K562 (cell line): Measurements from ENCODE around the gene PDCD1. TPM values are rescaled to one million over a fixed set of nuclear protein-coding genes. Genes with fewer than 3 reads are reported as not detected.

ENCODE experiments used
- ATAC-seq: fragments of 200-7000 bp; cut with Tn5 transposase; 3 replicates; pipeline ENCODE4 v1.9.1; 2020; ENCODE audit warnings: moderate library complexity
- BruUV-seq: library from RNA; stranded (reverse); fragments of 400-500 nt; replicated peaks from 2 replicates; lab custom pipeline; 2021; lab: Mats Ljungman, UMichigan
- CTCF ChIA-PET: fragments of 300-600 bp; formaldehyde crosslinking; extraction: SDS; loops from one replicate; lab custom pipeline; 2021; ENCODE audit warnings: low intra/inter-chr PET ratio; lab: Yijun Ruan, JAX
- POLR2A ChIA-PET: fragments of 300-600, 350-650 bp; sonication (Branson Sonifier 250); formaldehyde crosslinking; extraction: SDS; loops from one replicate; lab custom pipeline; 2021; ENCODE audit warnings: antibody characterized with exemption, inconsistent platforms; lab: Yijun Ruan, JAX
- DNase-seq, 4 experiments: peaks; one replicate each; pipeline versions ENCODE4 v3.0.0 to v3.0.0-alpha.2; 2011 to 2018; ENCODE audit warnings: low spot score in 3 of 4, mixed read lengths in 3 of 4; ENCODE audit errors: extremely low read depth in 1 of 4
- FAIRE-seq: peaks from 2 replicates; lab custom pipeline; 2011; peaks lifted over from hg19 to GRCh38; lab: Jason Lieb, UNC
- H2AFZ ChIP-seq: 2 replicates; pipeline ENCODE4 v1.6.0; 2011; ENCODE audit warnings: low read depth, low read length, control low read depth, inconsistent platforms
- H3K27ac ChIP-seq: fragments of 200-600 bp; 3 replicates; pipeline ENCODE4 v1.8.0; 2011; ENCODE audit warnings: low read depth, mild to moderate bottlenecking, control low read depth, inconsistent platforms, low read length, moderate library complexity, mixed read lengths; ENCODE audit errors: extremely low read depth
- H3K27me3 ChIP-seq, 2 experiments: fragments of 300-600 bp in 1 of 2; 2 replicates in 1 of 2; 3 replicates in 1 of 2; pipeline versions ENCODE4 v1.6.0 to v1.8.0; 2011; ENCODE audit warnings: inconsistent platforms in 2 of 2, low read length in 2 of 2, mild to moderate bottlenecking in 1 of 2, mixed read lengths in 1 of 2, moderate library complexity in 1 of 2; ENCODE audit not compliant: control insufficient read depth in 2 of 2, insufficient read depth in 2 of 2
- H3K36me3 ChIP-seq: fragments of 300-600 bp; 3 replicates; pipeline ENCODE4 v1.8.0; 2011; ENCODE audit warnings: mild to moderate bottlenecking, low read length, inconsistent platforms; ENCODE audit not compliant: control insufficient read depth, insufficient read depth
- H3K4me1 ChIP-seq, 2 experiments: fragments of 200-600 bp in 1 of 2; replicated peaks in 1 of 2; 2 replicates in 1 of 2; 3 replicates in 1 of 2; pipeline versions ENCODE4 v1.5.1 to v1.8.0; 2011; ENCODE audit warnings: inconsistent platforms in 2 of 2, low read length in 2 of 2, mild to moderate bottlenecking in 1 of 2, mixed read lengths in 1 of 2, moderate library complexity in 1 of 2; ENCODE audit not compliant: control insufficient read depth in 2 of 2, insufficient read depth in 2 of 2
- H3K4me2 ChIP-seq: 2 replicates; pipeline ENCODE4 v1.6.1; 2011; ENCODE audit warnings: low read length, control low read depth, inconsistent platforms, mixed read lengths; ENCODE audit not compliant: insufficient read depth
- H3K4me3 ChIP-seq: fragments of 200-600 bp; sonication (generic), shearing (Covaris generic); 2 replicates; pipeline ENCODE4 v1.5.1; 2016; ENCODE audit warnings: control low read depth, inconsistent platforms
- H3K79me2 ChIP-seq: fragments of 200-600 bp; 3 replicates; pipeline ENCODE4 v1.8.0; 2011; ENCODE audit warnings: low read length, inconsistent platforms; ENCODE audit not compliant: control insufficient read depth, insufficient read depth
- H3K9ac ChIP-seq, 2 experiments: 2 replicates each; pipeline versions ENCODE4 v1.6.0 to v1.6.1; 2011; ENCODE audit warnings: low read depth in 2 of 2, low read length in 2 of 2, control low read depth in 1 of 2, inconsistent platforms in 1 of 2, mild to moderate bottlenecking in 1 of 2, mixed read lengths in 1 of 2; ENCODE audit not compliant: insufficient read depth in 1 of 2
- H3K9me1 ChIP-seq: one replicate; pipeline ENCODE4 v1.6.0; 2011; ENCODE audit warnings: inconsistent platforms, mild to moderate bottlenecking, low read length, moderate library complexity; ENCODE audit not compliant: control insufficient read depth, insufficient read depth
- H3K9me3 ChIP-seq: replicated peaks from 2 replicates; pipeline ENCODE4 v1.5.1; 2011; ENCODE audit warnings: low read depth, low read length, inconsistent platforms; ENCODE audit not compliant: control insufficient read depth, insufficient read depth
- H4K20me1 ChIP-seq: replicated peaks from 2 replicates; pipeline ENCODE4 v1.6.1; 2011; ENCODE audit warnings: low read length, inconsistent platforms, mixed read lengths; ENCODE audit not compliant: control insufficient read depth, insufficient read depth
- CBFB ChIP-seq: sonication (generic); formaldehyde crosslinking; IDR thresholded peaks from 2 replicates; pipeline ENCODE4 v1.4.0; 2020; ENCODE audit warnings: mild to moderate bottlenecking, missing genetic modification reagents
- FOXA3 ChIP-seq, 2 experiments: fragments of 450-650 bp in 1 of 2; sonication (generic) in 1 of 2; formaldehyde crosslinking; IDR thresholded peaks in 1 of 2; conservative IDR thresholded peaks in 1 of 2; 2 replicates each; pipeline versions ENCODE4 v1.4.0 to v1.8.0; 2020 to 2022; ENCODE audit warnings: mild to moderate bottlenecking in 2 of 2, missing genetic modification reagents in 1 of 2
- FOXP1 ChIP-seq: sonication (generic); formaldehyde crosslinking; IDR thresholded peaks from 2 replicates; pipeline ENCODE4 v1.8.0; 2022; ENCODE audit warnings: mild to moderate bottlenecking, missing genetic modification reagents
- MEIS2 ChIP-seq: fragments of 450-650 bp; IDR thresholded peaks from 2 replicates; pipeline ENCODE4 v1.6.1; 2014; ENCODE audit warnings: mild to moderate bottlenecking; ENCODE audit not compliant: partially characterized antibody
- NBN ChIP-seq: fragments of 450-650 bp; IDR thresholded peaks from 2 replicates; pipeline ENCODE4 v1.6.1; 2016; ENCODE audit warnings: low read depth, mild to moderate bottlenecking
- WGBS: fragments of 100-300 bp; shearing (Covaris generic); methylation state at CpG from one replicate; pipeline ENCODE4 v1.1.6; 2016; ENCODE audit warnings: low coverage, mixed read lengths; ENCODE audit not compliant: insufficient coverage; ENCODE audit errors: missing lambda C conversion rate; 5-methylcytosine and 5-hydroxymethylcytosine counted together
- in situ Hi-C: fragments of 300-500 bp; cut with MboI; formaldehyde crosslinking; loops from 4 replicates; pipeline ENCODE4 v1.15.0; 2018; ENCODE audit warnings: inconsistent platforms, mixed read lengths
- intact Hi-C: fragments of 100-400 bp; cut with micrococcal nuclease; formaldehyde crosslinking; loops from 2 replicates; pipeline ENCODE4 v1.14.2; 2022
- polyA plus RNA-seq, 8 experiments: library from polyadenylated mRNA; depleted of rRNA in 4 of 8; stranded (reverse) in 5 of 8; unstranded in 3 of 8; fragments of >200 nt; fragmentation: Nextera tagmentation in 2 of 8; fragmentation: Illumina TruSeq in 1 of 8; extraction: Ambion mirVana in 2 of 8; extraction: Trizol in 1 of 8; gene quantifications; 2 replicates each; pipeline versions ENCODE4 v1.2.1 to v1.2.3, GENCODE V29; 2011 to 2014; ENCODE audit warnings: inconsistent platforms in 1 of 8, missing spikeins in 1 of 8
- total RNA-seq, 7 experiments: library from RNA; depleted of rRNA in 6 of 7; stranded (reverse); fragments of >200 nt in 6 of 7; fragmentation: Illumina TruSeq in 2 of 7; extraction: Trizol in 2 of 7; gene quantifications; 2 replicates each; pipeline versions ENCODE4 v1.2.1 to v1.2.3, GENCODE V29; 2011 to 2021; ENCODE audit warnings: low replicate concordance in 1 of 7
- TF ChIP-seq, protein P1 (sequence below): sonication (generic); formaldehyde crosslinking; IDR thresholded peaks from 2 replicates; pipeline ENCODE4 v1.8.0; 2022; ENCODE audit warnings: mild to moderate bottlenecking, missing genetic modification reagents
- TF ChIP-seq, protein P2 (sequence below): sonication (generic); formaldehyde crosslinking; IDR thresholded peaks from 2 replicates; pipeline ENCODE4 v1.8.0; 2022; ENCODE audit warnings: missing genetic modification reagents, mild to moderate bottlenecking, moderate library complexity, borderline replicate concordance

Gene PDCD1
- total and polyA plus RNA-seq, 9 of the 15 experiments (the other 6 are each of a cell fraction or from before 2014, with no cell fraction given): 0.15 to 2.5 (median 1.0) TPM; not detected in 2

DNA sequence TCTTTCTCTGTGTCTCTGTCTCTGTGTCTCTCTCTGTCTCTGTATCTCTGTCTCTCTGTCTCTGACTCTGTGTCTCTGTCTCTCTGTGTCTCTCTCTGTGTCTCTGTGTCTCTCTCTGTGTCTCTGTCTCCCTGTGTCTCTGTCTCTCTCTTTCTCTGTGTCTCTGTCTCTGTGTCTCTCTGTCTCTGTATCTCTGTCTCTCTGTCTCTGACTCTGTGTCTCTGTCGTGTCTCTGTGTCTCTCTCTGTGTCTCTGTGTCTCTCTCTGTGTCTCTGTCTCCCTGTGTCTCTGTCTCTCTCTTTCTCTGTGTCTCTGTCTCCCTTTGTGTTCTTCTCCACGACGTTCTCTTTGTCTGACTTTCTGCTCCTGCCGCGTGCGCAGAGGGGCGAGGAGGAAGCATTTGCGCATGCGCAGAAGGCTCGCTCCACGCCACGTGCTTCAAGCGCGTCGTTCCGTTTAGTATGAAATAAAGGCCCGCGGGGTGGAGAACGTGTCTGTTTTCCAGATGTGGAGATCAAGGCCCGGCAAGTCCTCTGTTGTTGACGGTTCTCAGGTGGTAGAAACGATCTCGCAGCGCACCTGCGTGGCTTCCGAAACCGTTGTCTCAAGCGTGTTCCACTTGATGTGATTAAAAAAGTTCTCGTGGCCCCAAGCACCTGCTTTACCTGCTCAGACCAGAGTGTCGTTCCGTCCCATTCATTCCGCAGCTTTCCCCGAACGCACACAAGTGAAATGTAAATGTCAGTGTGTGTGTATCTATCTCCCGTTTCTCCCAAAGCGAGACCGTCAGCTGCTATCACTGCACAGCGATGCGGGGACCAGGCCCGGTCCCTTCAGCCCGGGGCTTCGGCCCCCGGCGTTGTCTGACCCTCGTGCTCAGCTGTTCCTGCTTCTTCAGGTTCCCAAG, 34.9 kb downstream of the PDCD1 start (continued):
- peak; percentile 64; the same call in 1 of the 2 replicates for TF ChIP-seq FOXP1 (CRISPR knock-in tag)
- TF ChIP-seq FOXA3 (CRISPR knock-in tag; conservative IDR thresholded peaks at IDR 0.05 in 1 of 2, IDR thresholded peaks at IDR 0.05 in 1 of 2): peak in 1 of 2 experiments; percentile 76; a peak in 1 of 4 replicates
- peak; percentile 21 for TF ChIP-seq MEIS2
- TF ChIP-seq, protein P1, sequence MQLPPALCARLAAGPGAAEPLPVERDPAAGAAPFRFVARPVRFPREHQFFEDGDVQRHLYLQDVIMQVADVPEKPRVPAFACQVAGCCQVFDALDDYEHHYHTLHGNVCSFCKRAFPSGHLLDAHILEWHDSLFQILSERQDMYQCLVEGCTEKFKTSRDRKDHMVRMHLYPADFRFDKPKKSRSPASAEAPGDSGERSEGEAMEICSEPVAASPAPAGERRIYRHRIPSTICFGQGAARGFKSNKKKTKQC (CRISPR knock-in tag): peak; percentile 93
- TF ChIP-seq, protein P2, sequence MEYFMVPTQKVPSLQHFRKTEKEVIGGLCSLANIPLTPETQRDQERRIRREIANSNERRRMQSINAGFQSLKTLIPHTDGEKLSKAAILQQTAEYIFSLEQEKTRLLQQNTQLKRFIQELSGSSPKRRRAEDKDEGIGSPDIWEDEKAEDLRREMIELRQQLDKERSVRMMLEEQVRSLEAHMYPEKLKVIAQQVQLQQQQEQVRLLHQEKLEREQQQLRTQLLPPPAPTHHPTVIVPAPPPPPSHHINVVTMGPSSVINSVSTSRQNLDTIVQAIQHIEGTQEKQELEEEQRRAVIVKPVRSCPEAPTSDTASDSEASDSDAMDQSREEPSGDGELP: peak; percentile 73; the same call in 1 of the 2 replicates
- TF ChIP-seq CBFB (CRISPR knock-in tag): 0 out of 2 replicates have a peak, but pooled peaks have one; percentile 69
- TF ChIP-seq, all 486 proteins: peak for 48; not testable (repeated sequence) for 438

DNA sequence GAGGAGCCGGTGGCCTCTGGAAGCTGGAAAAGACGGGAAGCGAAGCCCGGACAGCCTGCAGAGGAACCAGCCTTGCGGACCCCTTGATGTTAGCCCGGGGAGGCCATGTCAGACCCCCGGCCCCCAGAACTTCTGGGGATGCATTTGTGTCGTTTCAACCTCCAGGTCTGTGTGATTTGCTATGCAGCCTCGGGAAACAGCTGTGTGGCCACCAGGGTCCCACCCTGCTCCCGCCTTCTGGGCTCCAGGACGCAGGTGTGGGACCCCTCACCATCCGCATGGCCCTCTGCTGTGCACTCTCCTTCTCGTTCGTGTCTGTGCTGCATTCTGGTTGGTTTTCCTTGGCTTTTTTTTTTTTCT, 36.5 kb downstream of the PDCD1 start:
- no peaks in the 10 kb centered on the region for H3K79me2 ChIP-seq
- ATAC-seq (no peak), DNase-seq (no peak), FAIRE-seq (no peak)
- no peaks in the 10 kb centered on the region for H3K27me3 ChIP-seq
- intact Hi-C loops (no loop called here), in situ Hi-C loops (no loop called here)
- WGBS: 59% methylated on average over 6 of the region's 14 CpGs
- H3K4me1 ChIP-seq: peaks cover 8 to 43% of the 10 kb centered on the region in 2 experiments; a peak in 4 of 5 replicates
- H3K36me3 ChIP-seq: no peaks in the 10 kb centered on the region
- no peak for TF ChIP-seq NBN
- TF ChIP-seq, protein P2: 0 out of 2 replicates have a peak, but pooled peaks have one; percentile 20
- BruUV-seq: no TSS peak
- peaks cover 7% of the 10 kb centered on the region; the same call in 1 of the 2 replicates for H3K9me3 ChIP-seq
- H3K4me3 ChIP-seq: no peak overlapping the region
- H3K9me1 ChIP-seq: no peaks in the 10 kb centered on the region
- no peak overlapping the region for H3K9ac ChIP-seq
- ChIA-PET CTCF (no interaction called here), POLR2A (no interaction called here)
- no peak overlapping the region for H3K4me2 ChIP-seq
- H2AFZ ChIP-seq: no peak overlapping the region
- H3K27ac ChIP-seq: no peak overlapping the region
- no peaks in the 10 kb centered on the region for H4K20me1 ChIP-seq
